ENCODE data around the gene POR. TPM values are rescaled to one million over a fixed set of nuclear protein-coding genes. Genes with fewer than 3 reads are reported as not detected.

Gene POR
- total RNA-seq, 1 experiment from 2014 or later, result 168 TPM

DNA sequence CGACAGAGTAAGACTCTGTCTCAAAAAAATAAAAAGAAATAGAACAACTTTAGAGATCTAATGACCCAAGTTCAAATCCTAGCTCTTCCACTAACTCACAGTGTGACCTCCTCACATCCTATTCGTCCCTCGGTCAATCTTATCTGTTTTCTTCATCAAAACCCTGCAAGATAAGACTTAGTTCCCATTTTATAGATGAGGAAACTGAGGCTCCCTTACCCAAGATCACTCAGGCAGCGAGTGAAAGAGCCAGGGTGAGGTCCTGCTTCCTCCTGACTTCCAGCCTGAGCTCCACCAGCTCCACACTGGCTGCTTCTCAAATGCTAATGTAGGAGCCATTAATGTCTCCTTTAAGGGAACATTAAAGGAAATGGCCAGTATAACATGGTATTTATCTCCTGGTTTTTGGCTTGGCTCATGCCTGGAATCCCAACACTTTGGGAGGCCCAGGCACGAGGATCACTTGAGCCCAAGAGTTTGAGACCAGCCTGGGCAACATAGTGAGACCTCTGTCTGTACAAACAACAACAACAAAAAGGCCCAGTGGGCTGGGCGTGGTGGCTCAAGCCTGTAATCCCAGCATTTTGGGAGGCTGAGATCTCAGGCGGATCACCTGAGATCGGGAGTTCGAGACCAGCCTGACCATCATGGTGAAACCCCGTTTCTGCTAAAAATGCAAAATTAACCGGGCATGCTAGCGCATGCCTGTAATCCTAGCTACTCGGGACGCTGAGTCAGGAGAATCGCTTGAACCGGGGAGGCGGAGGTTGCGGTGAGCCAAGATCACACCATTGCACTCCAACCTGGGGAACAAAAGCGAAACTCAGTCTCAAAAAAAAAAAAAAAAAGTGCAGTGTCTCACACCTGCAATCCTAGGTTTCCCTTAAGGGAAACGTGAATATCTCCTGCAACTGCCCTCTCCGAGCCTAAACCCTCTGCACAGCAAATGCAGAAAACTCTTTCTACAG, 39.6 kb upstream of the POR start:
- intact Hi-C loops (cut with micrococcal nuclease; ENCODE audit: unreplicated experiment), result loop anchor here (10.0 kb wide), 1 partner anchor 119 kb away; the partner anchor contains the start of gene TMEM120A
- ChIA-PET CTCF (interaction anchor here (0.9 kb wide), 1 partner anchor 16 kb away, joined by 3 read pairs; no protein-coding TSS in a partner anchor), POLR2A (interaction anchor here (0.7 kb wide), 3 partner anchors 15 to 130 kb away, joined by 5 to 11 read pairs (median 6); no protein-coding TSS in a partner anchor)
- Histone ChIP-seq H3K9me3 (ENCODE audit: control insufficient read depth, insufficient read depth, low read depth, low read length) (no peaks in the 10 kb centered on the region), H3K27ac (ENCODE audit: low read length) (no peak overlapping the region), H3K4me3 (ENCODE audit: low read depth in 2 of 2, low read length in 2 of 2) (no peak overlapping the region), H3K4me1 (ENCODE audit: control insufficient read depth, insufficient read depth, low read length) (peaks cover 12% of the 10 kb centered on the region; the same call in 1 of the 2 replicates), H3K36me3 (ENCODE audit: control insufficient read depth, insufficient read depth, low read length) (no peaks in the 10 kb centered on the region), H3K27me3 (ENCODE audit: control insufficient read depth, insufficient read depth, low read length) (no peaks in the 10 kb centered on the region)
- no peak for TF ChIP-seq TCF7L2 (IDR thresholded peaks at IDR 0.05; ENCODE audit: low read depth, low read length)
- TF ChIP-seq SIN3A (IDR thresholded peaks at IDR 0.05; ENCODE audit: borderline replicate concordance, insufficient read depth, low read depth, low read length), result no peak
- TF ChIP-seq, protein P1, sequence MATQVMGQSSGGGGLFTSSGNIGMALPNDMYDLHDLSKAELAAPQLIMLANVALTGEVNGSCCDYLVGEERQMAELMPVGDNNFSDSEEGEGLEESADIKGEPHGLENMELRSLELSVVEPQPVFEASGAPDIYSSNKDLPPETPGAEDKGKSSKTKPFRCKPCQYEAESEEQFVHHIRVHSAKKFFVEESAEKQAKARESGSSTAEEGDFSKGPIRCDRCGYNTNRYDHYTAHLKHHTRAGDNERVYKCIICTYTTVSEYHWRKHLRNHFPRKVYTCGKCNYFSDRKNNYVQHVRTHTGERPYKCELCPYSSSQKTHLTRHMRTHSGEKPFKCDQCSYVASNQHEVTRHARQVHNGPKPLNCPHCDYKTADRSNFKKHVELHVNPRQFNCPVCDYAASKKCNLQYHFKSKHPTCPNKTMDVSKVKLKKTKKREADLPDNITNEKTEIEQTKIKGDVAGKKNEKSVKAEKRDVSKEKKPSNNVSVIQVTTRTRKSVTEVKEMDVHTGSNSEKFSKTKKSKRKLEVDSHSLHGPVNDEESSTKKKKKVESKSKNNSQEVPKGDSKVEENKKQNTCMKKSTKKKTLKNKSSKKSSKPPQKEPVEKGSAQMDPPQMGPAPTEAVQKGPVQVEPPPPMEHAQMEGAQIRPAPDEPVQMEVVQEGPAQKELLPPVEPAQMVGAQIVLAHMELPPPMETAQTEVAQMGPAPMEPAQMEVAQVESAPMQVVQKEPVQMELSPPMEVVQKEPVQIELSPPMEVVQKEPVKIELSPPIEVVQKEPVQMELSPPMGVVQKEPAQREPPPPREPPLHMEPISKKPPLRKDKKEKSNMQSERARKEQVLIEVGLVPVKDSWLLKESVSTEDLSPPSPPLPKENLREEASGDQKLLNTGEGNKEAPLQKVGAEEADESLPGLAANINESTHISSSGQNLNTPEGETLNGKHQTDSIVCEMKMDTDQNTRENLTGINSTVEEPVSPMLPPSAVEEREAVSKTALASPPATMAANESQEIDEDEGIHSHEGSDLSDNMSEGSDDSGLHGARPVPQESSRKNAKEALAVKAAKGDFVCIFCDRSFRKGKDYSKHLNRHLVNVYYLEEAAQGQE (IDR thresholded peaks at IDR 0.05; ENCODE audit: insufficient read depth in 1 of 2, low read depth in 2 of 2, low read length in 1 of 2), result no peak
- TF ChIP-seq, protein P2, sequence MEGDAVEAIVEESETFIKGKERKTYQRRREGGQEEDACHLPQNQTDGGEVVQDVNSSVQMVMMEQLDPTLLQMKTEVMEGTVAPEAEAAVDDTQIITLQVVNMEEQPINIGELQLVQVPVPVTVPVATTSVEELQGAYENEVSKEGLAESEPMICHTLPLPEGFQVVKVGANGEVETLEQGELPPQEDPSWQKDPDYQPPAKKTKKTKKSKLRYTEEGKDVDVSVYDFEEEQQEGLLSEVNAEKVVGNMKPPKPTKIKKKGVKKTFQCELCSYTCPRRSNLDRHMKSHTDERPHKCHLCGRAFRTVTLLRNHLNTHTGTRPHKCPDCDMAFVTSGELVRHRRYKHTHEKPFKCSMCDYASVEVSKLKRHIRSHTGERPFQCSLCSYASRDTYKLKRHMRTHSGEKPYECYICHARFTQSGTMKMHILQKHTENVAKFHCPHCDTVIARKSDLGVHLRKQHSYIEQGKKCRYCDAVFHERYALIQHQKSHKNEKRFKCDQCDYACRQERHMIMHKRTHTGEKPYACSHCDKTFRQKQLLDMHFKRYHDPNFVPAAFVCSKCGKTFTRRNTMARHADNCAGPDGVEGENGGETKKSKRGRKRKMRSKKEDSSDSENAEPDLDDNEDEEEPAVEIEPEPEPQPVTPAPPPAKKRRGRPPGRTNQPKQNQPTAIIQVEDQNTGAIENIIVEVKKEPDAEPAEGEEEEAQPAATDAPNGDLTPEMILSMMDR (IDR thresholded peaks at IDR 0.05), result no peak
- no peak for TF ChIP-seq POLR2AphosphoS5 (IDR thresholded peaks at IDR 0.05; ENCODE audit: low read depth, low read length)
- in situ Hi-C loops (cut with HindIII; ENCODE audit: low pct_unique_long_range_greater_than_20kb, low sequenced_read_pairs), result no loop called here
- ATAC-seq, result no peak
- no TSS peak for BruUV-seq (replicated peaks)
- DNase-seq (ENCODE audit: low read depth, low spot score), result no peak

DNA sequence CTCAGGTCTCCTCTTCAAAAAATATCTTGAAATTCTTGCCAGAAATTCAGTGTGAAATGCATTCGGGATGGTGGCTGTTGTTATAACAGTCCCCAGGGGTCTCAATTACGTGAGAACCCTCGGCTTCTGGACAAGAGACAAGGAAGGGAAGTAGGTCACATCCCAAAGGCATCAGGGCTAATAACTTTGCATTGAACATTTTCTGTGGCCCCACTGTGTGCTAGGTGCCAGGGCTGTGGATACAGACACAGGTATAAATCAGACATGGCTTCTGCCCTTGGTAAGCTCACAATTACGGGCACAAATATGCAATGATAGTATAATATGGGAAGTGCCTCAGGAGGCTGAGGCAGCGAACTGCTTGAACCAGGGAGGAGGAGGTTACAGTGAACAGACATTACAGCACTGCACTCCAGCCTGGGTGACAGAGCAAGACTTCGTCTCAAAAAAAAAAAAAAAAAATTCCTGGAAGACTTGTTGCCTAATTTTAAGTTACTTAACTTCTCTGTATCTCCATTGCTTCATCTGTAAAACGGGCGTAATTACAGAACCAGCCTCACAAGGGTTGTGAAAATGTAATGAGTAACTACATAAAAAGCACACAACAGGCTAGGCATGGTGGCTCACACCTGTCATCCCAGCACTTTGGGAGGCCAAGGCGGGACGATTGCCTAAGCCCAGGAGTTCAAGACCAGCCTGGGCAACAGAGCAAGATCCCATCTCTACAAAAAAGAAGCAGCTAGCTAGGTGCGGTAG, 38.7 kb upstream of the POR start:
- TF ChIP-seq, protein P2 (IDR thresholded peaks at IDR 0.05), result no peak
- TF ChIP-seq TCF7L2 (IDR thresholded peaks at IDR 0.05; ENCODE audit: low read depth, low read length) (no peak), SIN3A (IDR thresholded peaks at IDR 0.05; ENCODE audit: borderline replicate concordance, insufficient read depth, low read depth, low read length) (no peak), POLR2AphosphoS5 (IDR thresholded peaks at IDR 0.05; ENCODE audit: low read depth, low read length) (no peak)
- TF ChIP-seq, protein P1 (IDR thresholded peaks at IDR 0.05; ENCODE audit: insufficient read depth in 1 of 2, low read depth in 2 of 2, low read length in 1 of 2), result no peak
- DNase-seq (ENCODE audit: low read depth, low spot score) (no peak), ATAC-seq (no peak)
- no peak overlapping the region for H3K4me3 ChIP-seq (ENCODE audit: low read depth in 2 of 2, low read length in 2 of 2)
- ChIA-PET POLR2A (interaction anchor here (0.7 kb wide), 3 partner anchors 16 to 131 kb away, joined by 5 to 11 read pairs (median 6); no protein-coding TSS in a partner anchor), CTCF (interaction anchor here (0.7 to 0.9 kb wide), 2 partner anchors 15 to 291 kb away, joined by 3 to 4 read pairs; no protein-coding TSS in a partner anchor)
- intact Hi-C loops (cut with micrococcal nuclease; ENCODE audit: unreplicated experiment), result loop anchor here (10.0 kb wide), 1 partner anchor 118 kb away; the partner anchor contains the start of gene TMEM120A
- H3K27me3 ChIP-seq (ENCODE audit: control insufficient read depth, insufficient read depth, low read length), result no peaks in the 10 kb centered on the region
- in situ Hi-C loops (cut with HindIII; ENCODE audit: low pct_unique_long_range_greater_than_20kb, low sequenced_read_pairs), result no loop called here
- H3K36me3 ChIP-seq (ENCODE audit: control insufficient read depth, insufficient read depth, low read length), result 0 out of 2 replicates have a peak, but pooled peaks cover 1% of the 10 kb centered on the region
- no peak overlapping the region for H3K27ac ChIP-seq (ENCODE audit: low read length)
- no TSS peak for BruUV-seq (replicated peaks)
- H3K9me3 ChIP-seq (ENCODE audit: control insufficient read depth, insufficient read depth, low read depth, low read length), result no peaks in the 10 kb centered on the region
- H3K4me1 ChIP-seq (ENCODE audit: control insufficient read depth, insufficient read depth, low read length), result peaks cover 12% of the 10 kb centered on the region; the same call in 1 of the 2 replicates

Data from Panc1 (cell line).